Liver (tissue), 9 donors: Measurements from ENCODE around the gene IFT25. TPM values are rescaled to one million over a fixed set of nuclear protein-coding genes. Genes with fewer than 3 reads are reported as not detected.

Experiments
- DNase-seq: peaks from one replicate; pipeline ENCODE4 v3.0.0-alpha.2; 2017; ENCODE audit warnings: low spot score
- H3K27ac ChIP-seq, 2 donors: one replicate each; pipeline ENCODE4 v1.7.0; 2013; ENCODE audit warnings: inconsistent platforms in 2 of 2, low read length in 2 of 2, control low read depth in 1 of 2, low read depth in 1 of 2, mild to moderate bottlenecking in 1 of 2
- H3K27me3 ChIP-seq, 4 donors: one replicate each; pipeline versions ENCODE4 v1.6.1 to v1.7.0; 2013; ENCODE audit warnings: low read length in 3 of 4, inconsistent platforms in 1 of 4, mild to moderate bottlenecking in 1 of 4, moderate library complexity in 1 of 4; ENCODE audit not compliant: control insufficient read depth in 4 of 4, insufficient read depth in 4 of 4
- H3K36me3 ChIP-seq, 4 donors: one replicate each; pipeline versions ENCODE4 v1.6.1 to v1.7.0; 2013; ENCODE audit warnings: low read length in 3 of 4, mild to moderate bottlenecking in 3 of 4, low read depth in 1 of 4, moderate library complexity in 1 of 4; ENCODE audit not compliant: control insufficient read depth in 4 of 4, insufficient read depth in 3 of 4
- H3K4me1 ChIP-seq, 4 donors: one replicate each; pipeline versions ENCODE4 v1.6.1 to v1.7.0; 2013; ENCODE audit warnings: low read length in 3 of 4, mild to moderate bottlenecking in 3 of 4, moderate library complexity in 1 of 4; ENCODE audit not compliant: control insufficient read depth in 4 of 4, insufficient read depth in 4 of 4
- H3K4me3 ChIP-seq, 3 donors: one replicate each; pipeline versions ENCODE4 v1.6.1 to v1.7.0; 2013; ENCODE audit warnings: low read length in 3 of 3, control low read depth in 1 of 3, low read depth in 1 of 3, mild to moderate bottlenecking in 1 of 3
- H3K9ac ChIP-seq, 2 donors: one replicate each; pipeline ENCODE4 v1.7.0; 2013; ENCODE audit warnings: low read length in 2 of 2, mild to moderate bottlenecking in 2 of 2, moderate library complexity in 2 of 2, control low read depth in 1 of 2, low read depth in 1 of 2
- H3K9me3 ChIP-seq, 4 donors: one replicate each; pipeline versions ENCODE4 v1.6.1 to v1.7.0; 2013; ENCODE audit warnings: low read length in 3 of 4; ENCODE audit not compliant: control insufficient read depth in 4 of 4
- ATF3 ChIP-seq: IDR thresholded peaks from 2 replicates; pipeline ENCODE4 v1.6.1; 2016; ENCODE audit warnings: antibody characterized with exemption
- EGR1 ChIP-seq, 2 donors: IDR thresholded peaks; 2 replicates each; pipeline ENCODE4 v1.6.1; 2016 to 2018; ENCODE audit warnings: antibody characterized with exemption in 2 of 2, low read depth in 2 of 2
- HNF4A ChIP-seq, 2 donors: conservative IDR thresholded peaks; 2 replicates each; pipeline ENCODE4 v1.6.1; 2016; ENCODE audit warnings: antibody characterized with exemption in 2 of 2, mild to moderate bottlenecking in 2 of 2
- HNF4G ChIP-seq: IDR thresholded peaks from 2 replicates; pipeline ENCODE4 v1.6.1; 2016; ENCODE audit warnings: antibody characterized with exemption
- JUND ChIP-seq, 2 donors: IDR thresholded peaks; 2 replicates each; pipeline ENCODE4 v1.6.1; 2016; ENCODE audit warnings: antibody characterized with exemption in 2 of 2
- MAX ChIP-seq: IDR thresholded peaks from 2 replicates; pipeline ENCODE4 v1.6.1; 2016; ENCODE audit warnings: antibody characterized with exemption
- NR2F2 ChIP-seq: IDR thresholded peaks from 2 replicates; pipeline ENCODE4 v1.6.1; 2016; ENCODE audit warnings: antibody characterized with exemption
- RAD21 ChIP-seq, 2 donors: IDR thresholded peaks; 2 replicates each; pipeline ENCODE4 v1.6.1; 2016; ENCODE audit warnings: antibody characterized with exemption in 2 of 2, mild to moderate bottlenecking in 2 of 2
- REST ChIP-seq: IDR thresholded peaks from 2 replicates; pipeline ENCODE4 v1.6.1; 2016; ENCODE audit warnings: antibody characterized with exemption, mild to moderate bottlenecking
- RXRA ChIP-seq, 2 donors: IDR thresholded peaks; 2 replicates each; pipeline ENCODE4 v1.6.1; 2017 to 2018; ENCODE audit warnings: antibody characterized with exemption in 2 of 2, mild to moderate bottlenecking in 1 of 2
- SP1 ChIP-seq: IDR thresholded peaks from 2 replicates; pipeline ENCODE4 v1.6.1; 2018; ENCODE audit warnings: antibody characterized with exemption, mild to moderate bottlenecking
- TAF1 ChIP-seq: conservative IDR thresholded peaks from 2 replicates; pipeline ENCODE4 v1.6.1; 2016; ENCODE audit warnings: antibody characterized with exemption, mild to moderate bottlenecking
- ZBTB33 ChIP-seq: IDR thresholded peaks from 2 replicates; pipeline ENCODE4 v1.6.1; 2016; ENCODE audit warnings: antibody characterized with exemption
- WGBS: extraction: QIAGEN DNeasy Blood & Tissue Kit; methylation state at CpG from one replicate; pipeline ENCODE4 v1.1.7; 2013; 5-methylcytosine and 5-hydroxymethylcytosine counted together
- polyA plus RNA-seq, 2 donors: library from polyadenylated mRNA; stranded (reverse) in 1 of 2; unstranded in 1 of 2; fragments of 200-250 nt in 1 of 2; fragments of >200 nt in 1 of 2; fragmentation: Nextera tagmentation in 1 of 2; extraction: Ambion mirVana in 1 of 2; gene quantifications; one replicate each; pipeline versions ENCODE4 v1.2.1 to v1.2.3, GENCODE V29; 2013 to 2015
- total RNA-seq, 2 donors: library from RNA; depleted of rRNA; stranded (reverse); fragments of >200 nt; gene quantifications; one replicate each; pipeline ENCODE4 v1.2.3, GENCODE V29; 2014
- donor health status: healthy.
- donor health status: healthy.
- donor health status: healthy.
- donor health status: healthy.
- donor health status: healthy.

The IFT25 gene
- total and polyA plus RNA-seq, 4 donors: 8.6 to 37.4 (median 15.6) TPM

GRCh38 chr1:53981220-53981619 is 35.7 kb upstream of the IFT25 start:
- TF ChIP-seq SP1 (no peak), HNF4A (conservative IDR thresholded peaks at IDR 0.05) (peak; percentile 37 to 42), TAF1 (no peak), ATF3 (no peak)
- Histone ChIP-seq H3K9me3 (no peaks in the 10 kb centered on the region), H3K9ac (no peak overlapping the region), H3K36me3 (no peaks in the 10 kb centered on the region), H3K27ac (no peak overlapping the region), H3K4me3 (no peak overlapping the region), H3K4me1 (peaks cover 4 to 23% (median 8%) of the 10 kb centered on the region in 4 donors), H3K27me3 (no peaks in the 10 kb centered on the region)
- DNase-seq: no peak
- WGBS: 74% methylated on average over 6 of the region's 6 CpGs

GRCh38 chr1:53979712-53980450 is 34.4 kb upstream of the IFT25 start:
- Histone ChIP-seq H3K4me1 (peaks cover 4 to 23% (median 8%) of the 10 kb centered on the region in 4 donors), H3K9me3 (no peaks in the 10 kb centered on the region), H3K27me3 (no peaks in the 10 kb centered on the region), H3K9ac (no peak overlapping the region), H3K36me3 (no peaks in the 10 kb centered on the region), H3K4me3 (no peak overlapping the region), H3K27ac (no peak overlapping the region)
- 94% methylated on average over 13 of the region's 13 CpGs for WGBS
- DNase-seq: no peak
- no peak for TF ChIP-seq RXRA (IDR thresholded peaks at IDR 0.05)
- TF ChIP-seq NR2F2: no peak
- no peak for TF ChIP-seq RAD21 (IDR thresholded peaks at IDR 0.05)
- no peak for TF ChIP-seq REST
- no peak for TF ChIP-seq HNF4A (conservative IDR thresholded peaks at IDR 0.05)
- no peak for TF ChIP-seq MAX
- no peak for TF ChIP-seq SP1
- no peak for TF ChIP-seq ZBTB33
- no peak for TF ChIP-seq JUND (IDR thresholded peaks at IDR 0.05)

- H3K36me3 ChIP-seq: peaks cover 0 to 2% (median 0%) of the 10 kb centered on the region in 4 donors
- H3K9ac ChIP-seq: no peak overlapping the region
- H3K9me3 ChIP-seq: no peaks in the 10 kb centered on the region
- H3K27me3 ChIP-seq: no peaks in the 10 kb centered on the region
- 98% methylated on average over 7 of the region's 7 CpGs for WGBS
- no peak for TF ChIP-seq SP1
- TF ChIP-seq REST: no peak
- no peak for TF ChIP-seq HNF4G
- TF ChIP-seq EGR1 (IDR thresholded peaks at IDR 0.05; ENCODE audit: low read depth in 2 of 2): no peak
- no peak for TF ChIP-seq ZBTB33
- no peak for TF ChIP-seq RXRA (IDR thresholded peaks at IDR 0.05)
- TF ChIP-seq ATF3: no peak
- peaks cover 0 to 3% (median 0%) of the 10 kb centered on the region in 4 donors for H3K4me1 ChIP-seq
- H3K27ac ChIP-seq: no peak overlapping the region
- H3K4me3 ChIP-seq: no peak overlapping the region
- DNase-seq: no peak
Observed at GRCh38 chr1:53975861-53976260, 30.4 kb upstream of the IFT25 start.
